Activated CD4-positive, alpha-beta T cell treated with anti-CD3 and anti-CD28 coated beads for 36 hours (primary cell): ENCODE results near the gene CILP. TPM values are rescaled to one million over a fixed set of nuclear protein-coding genes. Genes with fewer than 3 reads are reported as not detected.
"Not testable (repeated sequence)": the region's sequence is repeated elsewhere in the genome, so short reads cannot be mapped to it uniquely, and the experiment has no call there.

Experiments
- ATAC-seq: fragments of 200-7000 bp; cut with Tn5 transposase; one replicate; pipeline ENCODE4 v1.10.0; 2021; ENCODE audit warnings: mild to moderate bottlenecking, moderate library complexity
- CTCF ChIA-PET: fragments of 350-600 bp; sonication (Branson Sonifier 250); formaldehyde crosslinking; loops from one replicate; lab custom pipeline; 2021; ENCODE audit warnings: antibody characterized with exemption; lab: Charles Lee
- POLR2A ChIA-PET: fragments of 350-600 bp; sonication (Branson Sonifier 250); formaldehyde crosslinking; loops from one replicate; lab custom pipeline; 2021; ENCODE audit warnings: antibody characterized with exemption, inconsistent platforms; lab: Charles Lee
- DNase-seq: peaks from one replicate; pipeline ENCODE4 v3.0.0-alpha.2; 2020
- H3K27ac Mint-ChIP-seq: one replicate; pipeline ENCODE4 v1.8.0; 2021; ENCODE audit warnings: mixed read lengths
- H3K27me3 Mint-ChIP-seq: one replicate; pipeline ENCODE4 v1.8.0; 2021; ENCODE audit warnings: mixed read lengths
- H3K36me3 Mint-ChIP-seq: one replicate; pipeline ENCODE4 v1.8.0; 2021; ENCODE audit warnings: low read depth, mixed read lengths
- H3K4me1 Mint-ChIP-seq: one replicate; pipeline ENCODE4 v1.8.0; 2021; ENCODE audit warnings: mixed read lengths
- H3K4me3 Mint-ChIP-seq: one replicate; pipeline ENCODE4 v1.8.0; 2021; ENCODE audit warnings: mild to moderate bottlenecking, moderate library complexity, mixed read lengths
- H3K9me3 Mint-ChIP-seq: one replicate; pipeline ENCODE4 v1.8.0; 2021; ENCODE audit warnings: low read depth, mixed read lengths
- intact Hi-C, 2 experiments: fragments of 100-400 bp; cut with DNase I in 1 of 2; cut with micrococcal nuclease in 1 of 2; formaldehyde crosslinking; loops; one replicate each; pipeline versions ENCODE4 v1.14.2 to v1.15.1; 2022 to 2024; cut with DNase I, micrococcal nuclease
- total RNA-seq, 2 experiments: library from RNA; stranded (reverse); gene quantifications; one replicate each; pipeline ENCODE4 v1.2.3, GENCODE V29; 2021

Gene CILP
- total RNA-seq, 2 experiments from 2014 or later: not detected

DNA sequence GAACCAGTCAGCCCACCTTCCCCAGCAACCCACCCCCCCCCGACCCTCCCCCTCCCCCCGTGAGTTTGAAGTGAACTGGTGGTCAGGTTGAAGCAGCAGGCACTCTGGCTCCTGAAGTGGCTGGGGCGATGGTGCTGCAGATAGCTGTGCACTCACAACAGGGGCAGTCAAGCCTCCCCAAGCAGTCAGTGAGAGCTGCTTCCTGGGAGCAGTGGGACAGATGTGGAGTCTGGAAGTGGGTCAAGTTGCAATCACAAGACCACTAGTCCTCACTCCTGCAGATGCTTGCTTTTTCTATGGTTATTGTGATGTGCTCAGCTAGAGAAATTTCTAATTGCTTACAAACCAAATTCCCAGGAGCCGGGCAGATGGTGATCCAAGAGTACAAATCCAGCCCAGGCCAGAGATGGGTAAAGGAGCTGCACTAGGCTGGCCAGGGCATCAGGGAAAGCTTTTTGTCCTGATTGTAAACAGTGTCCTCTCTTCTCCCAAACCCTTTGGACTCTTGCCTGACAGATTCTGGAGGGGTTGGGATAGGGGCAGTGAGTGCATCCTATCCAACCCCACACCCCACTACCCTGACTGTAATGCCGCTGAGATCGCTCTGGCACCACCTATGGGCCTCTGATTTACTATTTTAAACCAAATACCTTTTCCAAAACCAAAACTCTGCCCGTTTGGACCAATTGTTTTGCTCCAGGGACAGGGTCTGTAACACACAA lies 16.3 kb downstream of the CILP start:
- DNase-seq (no peak), ATAC-seq (no peak)
- CTCF ChIA-PET: interaction anchor here (0.5 to 1.0 kb wide), 2 partner anchors 80 to 87 kb away, joined by 3 to 4 read pairs; no protein-coding TSS in a partner anchor
- Mint-ChIP-seq H3K9me3 (no peaks in the 10 kb centered on the region), H3K4me1 (peaks cover 2% of the 10 kb centered on the region), H3K4me3 (no peak overlapping the region), H3K27me3 (no peaks in the 10 kb centered on the region), H3K36me3 (no peaks in the 10 kb centered on the region), H3K27ac (no peak overlapping the region)
- intact Hi-C loops: no loop called here
- POLR2A ChIA-PET: no interaction called here

DNA sequence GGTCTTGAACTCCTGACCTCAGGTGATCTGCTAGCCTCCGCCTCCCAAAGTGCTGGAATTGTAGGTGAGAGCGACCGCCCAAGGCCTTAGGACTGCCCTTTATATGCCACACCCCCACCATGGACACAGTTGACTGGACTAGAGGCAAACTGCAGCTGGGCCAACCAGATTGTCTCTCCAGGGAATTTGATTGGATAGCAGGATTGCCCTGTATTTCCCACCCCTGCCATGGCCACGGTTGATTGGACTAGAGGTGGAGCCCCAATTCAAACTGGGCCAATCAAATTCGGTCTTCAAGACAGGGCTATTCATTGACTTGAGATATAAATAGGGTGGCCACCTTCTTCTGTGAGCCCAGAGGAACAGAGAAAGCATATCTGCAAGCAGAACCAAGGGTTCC lies 19.3 kb downstream of the CILP start:
- no peak overlapping the region for H3K4me3 Mint-ChIP-seq
- H3K36me3 Mint-ChIP-seq: no peaks in the 10 kb centered on the region
- H3K9me3 Mint-ChIP-seq: no peaks in the 10 kb centered on the region
- no peaks in the 10 kb centered on the region for H3K27me3 Mint-ChIP-seq
- H3K4me1 Mint-ChIP-seq: peaks cover 2% of the 10 kb centered on the region
- DNase-seq (peak; percentile 11), ATAC-seq (peak; percentile 30)
- POLR2A ChIA-PET: no interaction called here
- intact Hi-C loops: no loop called here
- CTCF ChIA-PET: interaction anchor here (1.6 kb wide), 1 partner anchor 16 kb away, joined by 3 read pairs; no protein-coding TSS in a partner anchor
- H3K27ac Mint-ChIP-seq: no peak overlapping the region

DNA sequence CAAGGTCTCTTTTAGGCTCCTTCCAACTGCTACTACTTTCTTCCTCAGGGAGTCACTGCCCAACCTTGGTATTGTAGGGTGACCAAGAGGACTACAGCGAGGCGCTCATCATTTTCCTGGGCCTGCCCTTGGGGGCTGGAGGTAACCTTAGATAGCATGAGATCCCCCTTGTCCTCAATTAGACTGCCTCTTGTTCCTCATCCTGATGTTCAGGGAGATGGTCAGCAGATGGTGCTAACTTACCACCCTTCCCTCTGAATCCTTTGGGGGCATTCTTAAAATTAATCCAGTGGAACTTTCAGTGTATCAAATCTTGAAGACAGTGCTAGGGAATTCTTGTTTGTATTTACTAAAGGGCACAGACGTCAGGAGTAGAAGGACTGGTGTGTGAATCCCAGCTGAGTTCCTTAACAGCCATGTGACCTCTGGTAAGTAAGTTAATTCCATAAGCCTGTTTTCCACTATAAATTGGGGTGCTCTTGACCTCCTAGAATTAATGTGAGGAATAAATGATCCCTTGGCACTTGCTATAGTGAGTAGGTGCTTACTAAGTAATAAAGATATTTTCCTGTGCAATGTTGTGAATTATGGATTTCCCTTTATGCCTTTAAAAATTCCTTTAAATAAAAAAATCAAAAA lies 22.1 kb downstream of the CILP start:
- CTCF ChIA-PET: interaction anchor here (1.0 kb wide), 1 partner anchor 83 kb away, joined by 3 read pairs; no protein-coding TSS in a partner anchor
- Mint-ChIP-seq H3K9me3 (no peaks in the 10 kb centered on the region), H3K4me1 (peaks cover 7% of the 10 kb centered on the region)

DNA sequence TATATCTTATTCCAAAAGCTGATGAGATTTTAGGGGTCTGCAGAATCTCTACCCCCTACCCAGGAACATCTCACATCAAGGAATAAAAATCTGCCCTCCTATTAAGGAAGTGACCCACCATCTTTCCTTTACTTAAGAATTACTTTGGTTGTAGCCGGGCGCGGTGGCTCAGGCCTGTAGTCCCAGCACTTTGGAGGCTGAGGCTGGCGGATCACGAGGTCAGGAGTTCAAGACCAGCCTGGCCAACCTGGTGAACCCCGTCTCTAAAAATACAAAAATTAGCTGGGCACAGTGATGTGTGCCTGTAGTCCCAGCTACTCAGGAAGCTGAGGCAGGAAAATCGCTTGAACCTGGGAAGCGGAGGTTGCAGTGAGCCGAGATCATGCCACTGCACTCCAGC lies 22.8 kb downstream of the CILP start:
- intact Hi-C loops: loop anchor here in 1 of 2 experiments (2.0 to 10.0 kb wide), 2 partner anchors 196 to 1316 kb away; partner anchors contain the start of genes RPL4 and ZWILCH
- DNase-seq, H3K27ac Mint-ChIP-seq, H3K4me1 Mint-ChIP-seq, ATAC-seq, H3K4me3 Mint-ChIP-seq, H3K27me3 Mint-ChIP-seq, H3K36me3 Mint-ChIP-seq, H3K9me3 Mint-ChIP-seq: not testable (repeated sequence)
- ChIA-PET POLR2A (interaction anchor here (1.2 kb wide), 1 partner anchor 116 kb away, joined by 3 read pairs; the partner anchor contains the start of gene RNU5B-1), CTCF (interaction anchor here (1.4 kb wide), 1 partner anchor 109 kb away, joined by 4 read pairs; no protein-coding TSS in a partner anchor)

More for the DNA sequence above, 22.1 kb downstream of the CILP start:
- Mint-ChIP-seq H3K27ac (no peak overlapping the region), H3K4me3 (no peak overlapping the region), H3K27me3 (no peaks in the 10 kb centered on the region), H3K36me3 (peaks cover 1% of the 10 kb centered on the region)
- POLR2A ChIA-PET: interaction anchor here (1.2 kb wide), 1 partner anchor 115 kb away, joined by 3 read pairs; the partner anchor contains the start of gene RNU5B-1
- intact Hi-C loops: loop anchor here (1.0 to 10.0 kb wide), 4 partner anchors 82 to 1316 kb away; partner anchors contain the start of genes RPL4 (in 1 of the 2) and ZWILCH (in 1 of the 2)
- ATAC-seq (no peak), DNase-seq (peak; percentile 29)

DNA sequence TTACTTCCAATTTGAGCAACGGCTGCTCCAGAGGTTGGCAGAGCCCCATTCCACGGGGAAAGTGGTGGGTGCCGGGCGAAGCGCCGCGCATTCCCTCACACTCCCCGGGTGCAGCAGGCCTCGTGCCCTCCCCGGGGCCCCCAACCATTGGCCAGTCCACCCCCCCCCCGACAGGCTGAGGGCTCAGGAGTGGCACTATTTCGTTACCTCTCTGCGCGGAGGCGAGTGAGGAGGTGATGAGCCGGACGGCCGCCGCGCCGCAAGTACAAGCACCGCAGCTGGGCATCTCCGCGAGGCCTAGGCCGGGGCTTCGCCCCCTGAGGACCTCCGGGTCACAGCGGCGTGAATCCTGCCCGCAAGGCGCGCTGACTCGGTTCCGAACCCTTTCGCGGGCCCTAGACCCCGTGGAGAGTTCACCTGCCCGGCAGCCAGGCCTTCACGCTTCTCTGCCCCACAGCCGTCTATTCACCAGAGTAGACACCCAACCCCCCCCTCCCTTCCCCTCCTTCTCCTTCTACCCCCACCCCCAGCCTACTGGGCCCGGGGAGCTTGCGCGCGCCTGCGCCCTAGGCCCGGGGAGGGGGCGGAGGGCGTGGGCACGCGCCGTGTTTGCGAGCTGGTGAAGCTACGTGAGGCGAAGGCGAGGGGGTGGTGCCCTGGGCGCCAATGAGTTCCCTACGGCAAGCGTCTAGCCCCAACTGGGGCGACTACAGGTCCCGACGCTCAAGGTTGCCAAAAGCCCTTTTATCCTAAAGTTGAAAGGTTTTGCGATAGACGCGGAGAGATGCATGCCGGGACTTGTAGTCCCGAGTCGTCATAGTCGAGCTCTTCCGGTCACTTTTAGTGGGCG lies 26.2 kb downstream of the CILP start, which contains the start of gene CLPX:
TSS of gene CLPX (minus strand) at position 475 of the 850 bp plus-strand sequence. CDS start at position 286, 189 bp downstream.
- Mint-ChIP-seq H3K9me3 (no peaks in the 10 kb centered on the region), H3K36me3 (peaks cover 16% of the 10 kb centered on the region), H3K4me3 (peak within 1 kb of the TSS; percentile 92), H3K4me1 (peaks cover 28% of the 10 kb centered on the region), H3K27me3 (no peaks in the 10 kb centered on the region), H3K27ac (peak within 1 kb of the TSS; percentile 89)
- peak; percentile 95 for DNase-seq
- peak; percentile 93 for ATAC-seq
- CTCF ChIA-PET: interaction anchor here (0.6 to 1.4 kb wide), 8 partner anchors 16 to 690 kb away, joined by 3 to 12 read pairs (median 3); partner anchors contain the start of genes PARP16 and RNU5B-1
- POLR2A ChIA-PET: interaction anchor here (0.6 to 3.4 kb wide), 12 partner anchors 17 to 426 kb away, joined by 3 to 71 read pairs (median 6); partner anchors contain the start of genes INTS14, PARP16 and RNU5B-1
- intact Hi-C loops: loop anchor here (1.0 to 10.0 kb wide), 14 partner anchors 52 to 1320 kb away; partner anchors contain the start of genes PARP16 (in 2 of the 2), PDCD7 (in 2 of the 2), RNU5A-1 (in 2 of the 2) and DPP8 (in 1 of the 2)

DNA sequence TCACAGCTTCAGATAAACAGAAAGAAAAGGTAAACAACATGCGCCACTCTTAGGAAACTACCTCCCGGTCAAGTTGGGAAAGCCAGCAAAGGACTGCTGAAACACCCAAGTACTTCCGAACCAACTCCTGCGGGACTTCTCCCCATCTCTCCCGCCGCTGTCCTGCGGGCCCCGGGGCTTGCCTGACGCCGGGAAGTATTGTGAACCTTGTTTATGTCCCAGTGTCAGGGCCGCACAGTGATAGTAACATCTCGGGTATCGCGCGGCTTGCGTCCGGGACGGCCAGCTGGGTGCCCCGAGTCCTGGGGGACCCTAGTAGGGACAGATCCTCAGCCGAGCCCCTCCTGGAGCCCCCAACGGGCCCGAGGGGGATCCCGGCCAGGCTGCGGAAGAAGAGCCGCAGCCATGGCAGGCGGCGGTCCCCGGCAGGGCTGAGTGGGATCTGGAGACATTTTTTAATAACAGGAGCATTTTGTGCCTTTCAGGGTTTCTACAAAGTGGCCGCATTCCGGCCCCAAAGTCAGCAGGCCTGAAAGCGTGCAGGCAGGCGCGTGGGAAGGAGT lies 26.9 kb downstream of the CILP start:
- Mint-ChIP-seq H3K27ac (peak overlapping the region; percentile 89), H3K9me3 (no peaks in the 10 kb centered on the region), H3K27me3 (no peaks in the 10 kb centered on the region), H3K4me1 (peaks cover 30% of the 10 kb centered on the region), H3K4me3 (peak overlapping the region; percentile 92), H3K36me3 (peaks cover 21% of the 10 kb centered on the region)
- ChIA-PET CTCF (interaction anchor here (0.9 kb wide), 1 partner anchor 50 kb away, joined by 4 read pairs; the partner anchor contains the start of gene PDCD7), POLR2A (interaction anchor here (1.5 to 3.4 kb wide), 4 partner anchors 102 to 121 kb away, joined by 11 to 71 read pairs (median 26); partner anchors contain the start of genes PARP16 and RNU5B-1)
- intact Hi-C loops: loop anchor here (2.0 to 10.0 kb wide), 2 partner anchors 102 to 1320 kb away; partner anchors contain the start of genes PARP16 (in 1 of the 2), RPL4 (in 1 of the 2) and ZWILCH (in 1 of the 2)
- ATAC-seq: peak; percentile 5
- DNase-seq: peak; percentile 57

DNA sequence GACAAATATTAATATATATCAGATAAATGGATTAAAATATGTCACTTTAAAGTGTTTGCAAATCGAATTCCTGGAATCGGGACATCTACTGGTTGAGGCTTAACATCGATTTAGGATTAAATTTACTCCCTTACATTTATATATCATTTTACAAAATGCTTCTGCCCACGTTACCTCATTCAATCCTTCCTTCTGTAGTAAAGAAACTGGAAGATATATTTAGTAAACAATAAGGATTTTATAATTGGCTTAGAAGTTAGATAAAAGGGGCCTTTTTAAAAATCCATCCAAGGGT lies 27.5 kb downstream of the CILP start:
- POLR2A ChIA-PET: interaction anchor here (2.3 to 3.4 kb wide), 2 partner anchors 116 to 122 kb away, joined by 31 to 71 read pairs; partner anchors contain the start of gene RNU5B-1
- peak overlapping the region; percentile 89 for H3K27ac Mint-ChIP-seq
- DNase-seq (no peak), ATAC-seq (no peak)
- CTCF ChIA-PET: interaction anchor here (0.9 kb wide), 1 partner anchor 49 kb away, joined by 4 read pairs; the partner anchor contains the start of gene PDCD7
- H3K36me3 Mint-ChIP-seq: peaks cover 26% of the 10 kb centered on the region
- H3K9me3 Mint-ChIP-seq: no peaks in the 10 kb centered on the region
- H3K4me3 Mint-ChIP-seq: peak overlapping the region; percentile 92
- intact Hi-C loops: loop anchor here (2.0 to 10.0 kb wide), 2 partner anchors 103 to 1321 kb away; partner anchors contain the start of genes PARP16 (in 1 of the 2), RPL4 (in 1 of the 2) and ZWILCH (in 1 of the 2)
- H3K27me3 Mint-ChIP-seq: no peaks in the 10 kb centered on the region
- H3K4me1 Mint-ChIP-seq: peaks cover 30% of the 10 kb centered on the region

DNA sequence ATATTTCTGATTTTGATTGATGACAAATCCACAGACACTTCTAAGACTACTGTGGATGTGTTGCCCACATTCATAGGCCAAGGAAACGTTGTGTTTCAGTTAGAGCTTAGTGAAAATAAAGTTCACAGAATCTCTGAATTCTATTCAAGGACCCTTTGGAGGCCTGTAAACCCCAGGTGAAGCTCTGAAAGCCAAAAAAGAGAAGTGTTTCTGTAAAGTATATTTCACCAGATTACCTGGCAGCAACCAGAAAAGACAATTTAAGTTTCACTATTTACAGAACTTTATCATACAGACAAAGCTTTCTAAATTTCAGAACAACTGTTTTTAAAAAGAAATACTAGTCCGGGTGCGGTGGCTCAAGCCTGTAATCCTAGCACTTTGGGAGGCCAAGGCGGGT lies 28.7 kb downstream of the CILP start:
- ATAC-seq: no peak
- intact Hi-C loops: loop anchor here in 1 of 2 experiments (10.0 kb wide), 1 partner anchor 1322 kb away; the partner anchor contains the start of genes RPL4 and ZWILCH
- H3K4me3 Mint-ChIP-seq: peak overlapping the region; percentile 92

DNA sequence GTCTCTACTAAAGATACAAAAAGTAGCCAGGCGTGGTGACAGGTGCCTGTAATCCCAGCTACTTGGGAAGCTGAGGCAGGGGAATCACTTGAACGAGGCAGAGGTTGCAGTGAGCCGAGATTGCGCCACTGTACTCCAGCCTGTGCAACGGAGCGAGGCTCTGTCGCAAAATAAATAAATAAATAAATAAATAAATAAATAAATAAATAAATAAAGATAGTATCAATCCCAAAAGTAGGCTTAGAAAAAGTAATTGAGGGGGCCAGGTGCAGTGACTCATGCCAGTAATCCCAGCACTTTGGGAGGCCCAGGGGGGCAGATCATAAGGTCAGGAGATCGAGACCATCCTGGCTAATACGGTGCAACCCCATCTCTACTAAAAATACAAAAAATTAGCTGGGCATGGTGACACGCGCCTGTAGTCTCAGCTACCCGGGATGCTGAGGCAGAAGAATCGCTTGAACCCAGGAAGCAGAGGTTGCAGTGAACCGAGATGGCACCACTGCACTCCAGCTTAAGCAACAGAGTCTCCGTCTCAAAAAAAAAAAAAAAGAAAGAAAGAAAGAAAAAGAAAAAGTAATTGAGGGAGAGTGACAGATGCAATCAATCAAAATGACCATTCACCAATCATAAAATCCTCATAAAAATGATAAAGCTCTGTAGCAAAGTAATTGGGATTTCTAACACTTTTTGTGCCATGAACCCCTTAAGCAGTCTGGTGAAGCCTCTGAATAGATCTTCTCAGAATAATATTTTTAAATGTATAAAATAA lies 29.5 kb downstream of the CILP start:
- peaks cover 30% of the 10 kb centered on the region for H3K4me1 Mint-ChIP-seq
- H3K27me3 Mint-ChIP-seq, H3K27ac Mint-ChIP-seq, DNase-seq, H3K9me3 Mint-ChIP-seq, H3K4me3 Mint-ChIP-seq, ATAC-seq: not testable (repeated sequence)
- POLR2A ChIA-PET: interaction anchor here (0.6 to 1.2 kb wide), 5 partner anchors 115 to 123 kb away, joined by 3 to 7 read pairs (median 4); partner anchors contain the start of gene RNU5B-1
- intact Hi-C loops: loop anchor here in 1 of 2 experiments (10.0 kb wide), 1 partner anchor 1323 kb away; the partner anchor contains the start of genes RPL4 and ZWILCH
- H3K36me3 Mint-ChIP-seq: peaks cover 36% of the 10 kb centered on the region
- CTCF ChIA-PET: interaction anchor here (0.6 to 2.0 kb wide), 3 partner anchors 75 to 203 kb away, joined by 3 to 7 read pairs (median 4); no protein-coding TSS in a partner anchor

More for the DNA sequence above, 28.7 kb downstream of the CILP start:
- peak overlapping the region; percentile 25 for H3K27ac Mint-ChIP-seq
- peaks cover 31% of the 10 kb centered on the region for H3K36me3 Mint-ChIP-seq
- ChIA-PET CTCF (interaction anchor here (1.6 to 2.0 kb wide), 2 partner anchors 103 to 202 kb away, joined by 4 to 7 read pairs; no protein-coding TSS in a partner anchor), POLR2A (interaction anchor here (0.6 to 1.2 kb wide), 4 partner anchors 115 to 122 kb away, joined by 3 to 7 read pairs (median 4); partner anchors contain the start of gene RNU5B-1)
- no peaks in the 10 kb centered on the region for H3K9me3 Mint-ChIP-seq
- no peak for DNase-seq
- no peaks in the 10 kb centered on the region for H3K27me3 Mint-ChIP-seq
- H3K4me1 Mint-ChIP-seq: peaks cover 30% of the 10 kb centered on the region
